Retinal pigment epithelial cell (primary cell): ENCODE measurements around the gene RPS19.

Experiments used
- DNase-seq: peaks from one replicate; pipeline ENCODE4 v3.0.0-alpha.2; 2010; ENCODE audit warnings: low read depth
- H3K4me3 ChIP-seq: 2 replicates; pipeline ENCODE4 v1.5.1; 2011; ENCODE audit warnings: mild to moderate bottlenecking, low read length, control low read depth, moderate library complexity
- CTCF ChIP-seq: conservative IDR thresholded peaks from 2 replicates; pipeline ENCODE4 v1.5.1; 2011; ENCODE audit warnings: low read depth, low read length, control low read depth, inconsistent platforms

Gene RPS19

GRCh38 chr19:41901707-41902360, 41.8 kb downstream of the RPS19 start:
- no peak overlapping the region for H3K4me3 ChIP-seq
- no peak for TF ChIP-seq CTCF
- no peak for DNase-seq

- no peak for TF ChIP-seq CTCF
Measured at GRCh38 chr19:41902594-41902993, 42.5 kb downstream of the RPS19 start.

GRCh38 chr19:41903193-41903953, 43.3 kb downstream of the RPS19 start:
- TF ChIP-seq CTCF: no peak
- no peak for DNase-seq
- no peak overlapping the region for H3K4me3 ChIP-seq

More at GRCh38 chr19:41902594-41902993, 42.5 kb downstream of the RPS19 start:
- H3K4me3 ChIP-seq: no peak overlapping the region
- no peak for DNase-seq

- no peak overlapping the region for H3K4me3 ChIP-seq
- no peak for TF ChIP-seq CTCF
- DNase-seq: no peak
Measured at GRCh38 chr19:41904118-41904870, 44.2 kb downstream of the RPS19 start.

- TF ChIP-seq CTCF: no peak
- H3K4me3 ChIP-seq: no peak overlapping the region
- DNase-seq: no peak
Measured at GRCh38 chr19:41905273-41906002, 45.4 kb downstream of the RPS19 start.

- no peak for DNase-seq
- H3K4me3 ChIP-seq: no peak overlapping the region
- TF ChIP-seq CTCF: no peak
Measured at GRCh38 chr19:41906271-41906670, 46.2 kb downstream of the RPS19 start.
